HCT116 (cell line): ENCODE measurements around the gene SND1. TPM values are rescaled to one million over a fixed set of nuclear protein-coding genes. Genes with fewer than 3 reads are reported as not detected.

Source experiments
- ATAC-seq: fragments of 200-7000 bp; cut with Tn5 transposase; 2 replicates; pipeline ENCODE4 v1.9.1; 2020; ENCODE audit warnings: mild to moderate bottlenecking, moderate library complexity
- BruUV-seq: library from RNA; stranded (reverse); fragments of 400-500 nt; replicated peaks from 2 replicates; lab custom pipeline; 2021; lab: Mats Ljungman, UMichigan
- CTCF ChIA-PET: fragments of 300-600 bp; sonication (Branson Sonifier 250); formaldehyde crosslinking; loops from one replicate; lab custom pipeline; 2021; ENCODE audit warnings: antibody characterized with exemption; lab: Charles Lee
- POLR2A ChIA-PET: fragments of 300-600, 350-600 bp; sonication (Branson Sonifier 250); formaldehyde crosslinking; loops from one replicate; lab custom pipeline; 2021; ENCODE audit warnings: antibody characterized with exemption; lab: Charles Lee
- RAD21 ChIA-PET, 2 experiments: fragments of 300-600 bp; sonication (Branson Sonifier 250); formaldehyde crosslinking; loops; one replicate each; lab custom pipeline; 2023; ENCODE audit warnings: low total read pairs in 2 of 2; ENCODE audit not compliant: uncharacterized antibody in 2 of 2, unreplicated experiment in 2 of 2, low non-redundant PET in 1 of 2; lab: Charles Lee
- DNase-seq: peaks from one replicate; pipeline ENCODE4 v3.0.0-alpha.2; 2010; ENCODE audit warnings: low read depth, low spot score
- H2AFZ ChIP-seq: fragments of 200-600 bp; shearing (Covaris generic), sonication (generic); 2 replicates; pipeline ENCODE4 v1.6.1; 2017; ENCODE audit warnings: low read depth, mixed run types, mixed read lengths, antibody characterized with exemption, low read length; ENCODE audit not compliant: poor library complexity, severe bottlenecking
- H3K27ac ChIP-seq: 2 replicates; pipeline ENCODE4 v1.5.1; 2012; ENCODE audit warnings: low read depth, low read length
- H3K27me3 ChIP-seq: fragments of 200-600 bp; sonication (generic); 2 replicates; pipeline ENCODE4 v1.6.1; 2016; ENCODE audit warnings: mixed run types, low read length, mixed read lengths; ENCODE audit not compliant: insufficient read depth
- H3K36me3 ChIP-seq, 2 experiments: fragments of 200-500 bp in 1 of 2; fragments of 200-600 bp in 1 of 2; sonication (Bioruptor generic) in 1 of 2; sonication (generic) in 1 of 2; 2 replicates each; pipeline versions ENCODE4 v1.5.1 to v1.6.1; 2014 to 2016; ENCODE audit warnings: low read length in 2 of 2, inconsistent platforms in 1 of 2, mixed read lengths in 1 of 2, mixed run types in 1 of 2; ENCODE audit not compliant: insufficient read depth in 2 of 2, control insufficient read depth in 1 of 2
- H3K4me1 ChIP-seq, 2 experiments: fragments of 200-600 bp in 1 of 2; sonication (generic) in 1 of 2; 2 replicates each; pipeline versions ENCODE4 v1.5.1 to v1.6.1; 2012 to 2017; ENCODE audit warnings: low read length in 2 of 2, inconsistent platforms in 1 of 2, mild to moderate bottlenecking in 1 of 2, mixed read lengths in 1 of 2, mixed run types in 1 of 2, moderate library complexity in 1 of 2; ENCODE audit not compliant: insufficient read depth in 2 of 2, control insufficient read depth in 1 of 2
- H3K4me2 ChIP-seq: fragments of 200-600 bp; sonication (generic); 2 replicates; pipeline ENCODE4 v1.6.1; 2017; ENCODE audit warnings: mixed run types, low read length, mixed read lengths
- H3K4me3 ChIP-seq, 2 experiments: fragments of 200-600 bp in 1 of 2; sonication (generic) in 1 of 2; replicated peaks in 1 of 2; 2 replicates each; pipeline ENCODE4 v1.5.1; 2011 to 2016; ENCODE audit warnings: low read length in 2 of 2, control low read depth in 1 of 2, low read depth in 1 of 2, mild to moderate bottlenecking in 1 of 2, mixed read lengths in 1 of 2, mixed run types in 1 of 2
- H3K79me2 ChIP-seq: fragments of 200-600 bp; sonication (generic); 2 replicates; pipeline ENCODE4 v1.6.1; 2017; ENCODE audit warnings: mild to moderate bottlenecking, mixed run types, low read length, moderate library complexity, mixed read lengths; ENCODE audit not compliant: insufficient read depth
- H3K9ac ChIP-seq: fragments of 200-600 bp; sonication (generic); 2 replicates; pipeline ENCODE4 v1.6.1; 2016; ENCODE audit warnings: low read length, mixed read lengths
- H3K9me2 ChIP-seq: fragments of 200-600 bp; sonication (generic), shearing (Covaris generic); 2 replicates; pipeline ENCODE4 v1.6.1; 2017; ENCODE audit warnings: mixed run types, mild to moderate bottlenecking, moderate library complexity; ENCODE audit not compliant: insufficient read depth
- H3K9me3 ChIP-seq, 2 experiments: fragments of 200-500 bp in 1 of 2; fragments of 200-600 bp in 1 of 2; sonication (Bioruptor generic) in 1 of 2; sonication (generic) in 1 of 2; 2 replicates each; pipeline ENCODE4 v1.6.1; 2014 to 2017; ENCODE audit warnings: low read length in 2 of 2, mixed read lengths in 2 of 2, inconsistent platforms in 1 of 2, low read depth in 1 of 2, mild to moderate bottlenecking in 1 of 2, mixed run types in 1 of 2, moderate library complexity in 1 of 2; ENCODE audit not compliant: control insufficient read depth in 1 of 2, insufficient read depth in 1 of 2
- H4K20me1 ChIP-seq: fragments of 200-600 bp; sonication (generic), shearing (Covaris generic); 2 replicates; pipeline ENCODE4 v1.6.1; 2017; ENCODE audit warnings: mixed run types, mild to moderate bottlenecking, moderate library complexity; ENCODE audit not compliant: insufficient read depth
- ELF1 ChIP-seq: IDR thresholded peaks from 2 replicates; pipeline ENCODE4 v1.6.1; 2012; ENCODE audit warnings: low read depth, borderline replicate concordance
- intact Hi-C: fragments of 100-400 bp; cut with micrococcal nuclease; formaldehyde crosslinking; loops from 2 replicates; pipeline ENCODE4 v1.10.0; 2022
- total RNA-seq: library from RNA; stranded (reverse); gene quantifications from one replicate; pipeline ENCODE4 v1.2.1, GENCODE V29; 2021; ENCODE audit not compliant: unreplicated experiment
- TF ChIP-seq, protein P1 (sequence below): IDR thresholded peaks from 2 replicates; pipeline ENCODE4 v1.6.1; 2012
- TF ChIP-seq, protein P2 (sequence below): IDR thresholded peaks from 2 replicates; pipeline ENCODE4 v1.6.1; 2012; ENCODE audit warnings: low read depth

Gene SND1
- total RNA-seq, 1 experiment from 2014 or later: 169 TPM

DNA sequence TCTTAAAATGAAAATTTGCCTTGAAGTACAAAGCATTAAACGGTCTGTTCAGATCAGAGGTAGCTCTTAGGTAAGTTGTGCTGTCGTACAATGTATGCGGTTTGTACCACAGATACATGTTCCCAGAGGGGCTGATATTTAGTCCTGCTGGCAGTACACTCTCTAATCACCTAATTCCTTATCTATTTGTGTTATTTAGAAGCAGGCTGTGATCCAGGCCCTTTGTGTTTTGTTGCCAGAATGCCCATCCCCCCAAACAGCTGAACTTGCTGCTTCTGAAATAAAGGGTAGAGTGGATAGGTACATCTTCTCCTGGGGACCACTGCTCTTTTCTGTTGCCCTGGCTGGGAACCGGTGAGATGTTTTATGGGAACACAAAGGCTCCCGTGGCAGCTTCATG, 84.5 kb downstream of the SND1 start (continued):
- TF ChIP-seq, protein P1, sequence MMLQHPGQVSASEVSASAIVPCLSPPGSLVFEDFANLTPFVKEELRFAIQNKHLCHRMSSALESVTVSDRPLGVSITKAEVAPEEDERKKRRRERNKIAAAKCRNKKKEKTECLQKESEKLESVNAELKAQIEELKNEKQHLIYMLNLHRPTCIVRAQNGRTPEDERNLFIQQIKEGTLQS: no peak

DNA sequence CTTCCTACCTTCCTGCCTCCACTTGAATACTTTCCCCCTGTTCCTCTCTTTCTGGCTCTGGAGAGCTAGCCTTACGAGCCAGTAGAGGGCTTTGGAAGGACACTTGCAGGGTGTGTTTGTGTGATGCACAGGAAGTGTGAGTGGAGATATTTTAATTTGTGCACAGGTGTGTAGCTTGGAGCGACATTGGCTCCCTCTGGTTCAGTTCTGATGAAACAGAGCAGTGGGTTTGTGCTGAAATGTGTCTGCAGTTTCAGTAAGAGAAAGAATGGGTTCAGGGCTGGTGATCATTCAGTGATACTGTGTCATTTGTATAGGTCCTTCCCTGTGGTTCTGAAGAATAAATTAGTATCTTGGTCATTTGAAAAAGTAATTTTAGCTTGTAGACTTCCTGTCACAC, 86.9 kb downstream of the SND1 start:
- H3K4me2 ChIP-seq: no peak overlapping the region
- H4K20me1 ChIP-seq: peaks cover 10% of the 10 kb centered on the region; the same call in 1 of the 2 replicates
- H3K27me3 ChIP-seq: no peaks in the 10 kb centered on the region
- H2AFZ ChIP-seq: no peak overlapping the region
- intact Hi-C loops: no loop called here
- H3K9ac ChIP-seq: no peak overlapping the region
- RAD21 ChIA-PET: no interaction called here
- H3K27ac ChIP-seq: no peak overlapping the region
- no peaks in the 10 kb centered on the region for H3K9me2 ChIP-seq
- no peak for TF ChIP-seq ELF1
- TF ChIP-seq, protein P2, sequence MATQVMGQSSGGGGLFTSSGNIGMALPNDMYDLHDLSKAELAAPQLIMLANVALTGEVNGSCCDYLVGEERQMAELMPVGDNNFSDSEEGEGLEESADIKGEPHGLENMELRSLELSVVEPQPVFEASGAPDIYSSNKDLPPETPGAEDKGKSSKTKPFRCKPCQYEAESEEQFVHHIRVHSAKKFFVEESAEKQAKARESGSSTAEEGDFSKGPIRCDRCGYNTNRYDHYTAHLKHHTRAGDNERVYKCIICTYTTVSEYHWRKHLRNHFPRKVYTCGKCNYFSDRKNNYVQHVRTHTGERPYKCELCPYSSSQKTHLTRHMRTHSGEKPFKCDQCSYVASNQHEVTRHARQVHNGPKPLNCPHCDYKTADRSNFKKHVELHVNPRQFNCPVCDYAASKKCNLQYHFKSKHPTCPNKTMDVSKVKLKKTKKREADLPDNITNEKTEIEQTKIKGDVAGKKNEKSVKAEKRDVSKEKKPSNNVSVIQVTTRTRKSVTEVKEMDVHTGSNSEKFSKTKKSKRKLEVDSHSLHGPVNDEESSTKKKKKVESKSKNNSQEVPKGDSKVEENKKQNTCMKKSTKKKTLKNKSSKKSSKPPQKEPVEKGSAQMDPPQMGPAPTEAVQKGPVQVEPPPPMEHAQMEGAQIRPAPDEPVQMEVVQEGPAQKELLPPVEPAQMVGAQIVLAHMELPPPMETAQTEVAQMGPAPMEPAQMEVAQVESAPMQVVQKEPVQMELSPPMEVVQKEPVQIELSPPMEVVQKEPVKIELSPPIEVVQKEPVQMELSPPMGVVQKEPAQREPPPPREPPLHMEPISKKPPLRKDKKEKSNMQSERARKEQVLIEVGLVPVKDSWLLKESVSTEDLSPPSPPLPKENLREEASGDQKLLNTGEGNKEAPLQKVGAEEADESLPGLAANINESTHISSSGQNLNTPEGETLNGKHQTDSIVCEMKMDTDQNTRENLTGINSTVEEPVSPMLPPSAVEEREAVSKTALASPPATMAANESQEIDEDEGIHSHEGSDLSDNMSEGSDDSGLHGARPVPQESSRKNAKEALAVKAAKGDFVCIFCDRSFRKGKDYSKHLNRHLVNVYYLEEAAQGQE: no peak
- POLR2A ChIA-PET: no interaction called here
- CTCF ChIA-PET: no interaction called here
- no peaks in the 10 kb centered on the region for H3K9me3 ChIP-seq
- H3K36me3 ChIP-seq: no peaks in the 10 kb centered on the region; a peak in 1 of 4 replicates
- BruUV-seq: no TSS peak
- DNase-seq: no peak
- H3K4me3 ChIP-seq: no peak overlapping the region
- ATAC-seq: no peak
- H3K4me1 ChIP-seq: no peaks in the 10 kb centered on the region
- H3K79me2 ChIP-seq: peaks cover 82% of the 10 kb centered on the region
